ENCODE measurements around the gene TBC1D1. TPM values are rescaled to one million over a fixed set of nuclear protein-coding genes. Genes with fewer than 3 reads are reported as not detected.

The TBC1D1 gene
- polyA plus RNA-seq, 2 donors = 10.4 to 15.3 TPM

DNA sequence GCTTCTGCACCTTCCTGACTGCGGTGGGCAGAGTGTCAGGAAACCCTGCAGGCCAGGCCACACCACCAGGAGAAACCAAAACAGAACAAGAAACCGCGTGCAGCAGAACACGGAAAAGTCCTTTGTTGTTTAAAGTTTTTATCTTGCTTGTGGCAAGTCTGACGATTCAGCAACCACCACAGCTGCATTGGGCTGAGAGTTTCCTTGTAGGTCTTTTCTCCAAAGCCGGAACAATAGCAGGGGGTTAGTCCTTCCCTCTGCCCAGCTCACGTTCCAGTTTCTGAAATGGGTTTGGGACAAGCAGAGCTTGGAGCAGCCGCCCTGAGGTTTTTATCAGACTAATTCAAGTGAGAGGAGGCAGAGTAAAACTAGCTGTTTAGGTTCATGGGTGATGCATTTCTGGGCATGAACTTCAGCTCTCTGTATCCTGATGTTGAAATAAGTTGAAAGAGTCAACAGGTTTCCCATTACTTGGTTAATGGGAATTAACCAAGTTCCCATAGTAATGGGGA lies 286.2 kb downstream of the TBC1D1 start:
- H3K27me3 ChIP-seq (ENCODE audit: control insufficient read depth in 1 of 2, insufficient read depth in 2 of 2, low read length in 2 of 2) = no peaks in the 10 kb centered on the region
- peak overlapping the region; percentile 62 to 77 for H3K27ac ChIP-seq (ENCODE audit: low read depth in 2 of 2, low read length in 1 of 2)
- no peak overlapping the region for H3K4me3 ChIP-seq (ENCODE audit: low read depth in 1 of 2, low read length in 2 of 2)
- H3K36me3 ChIP-seq (ENCODE audit: control insufficient read depth in 2 of 2, insufficient read depth in 2 of 2, low read length in 1 of 2) = no peaks in the 10 kb centered on the region
- H3K9me3 ChIP-seq (ENCODE audit: control insufficient read depth in 2 of 2, insufficient read depth in 1 of 2, low read depth in 1 of 2, low read length in 1 of 2) = no peaks in the 10 kb centered on the region
- peaks cover 0 to 12% of the 10 kb centered on the region in 2 donors for H3K4me1 ChIP-seq (ENCODE audit: control insufficient read depth in 2 of 2, insufficient read depth in 2 of 2, low read length in 1 of 2)
- 21 to 26% methylated on average over 8 of the region's 8 CpGs for WGBS, 2 donors

DNA sequence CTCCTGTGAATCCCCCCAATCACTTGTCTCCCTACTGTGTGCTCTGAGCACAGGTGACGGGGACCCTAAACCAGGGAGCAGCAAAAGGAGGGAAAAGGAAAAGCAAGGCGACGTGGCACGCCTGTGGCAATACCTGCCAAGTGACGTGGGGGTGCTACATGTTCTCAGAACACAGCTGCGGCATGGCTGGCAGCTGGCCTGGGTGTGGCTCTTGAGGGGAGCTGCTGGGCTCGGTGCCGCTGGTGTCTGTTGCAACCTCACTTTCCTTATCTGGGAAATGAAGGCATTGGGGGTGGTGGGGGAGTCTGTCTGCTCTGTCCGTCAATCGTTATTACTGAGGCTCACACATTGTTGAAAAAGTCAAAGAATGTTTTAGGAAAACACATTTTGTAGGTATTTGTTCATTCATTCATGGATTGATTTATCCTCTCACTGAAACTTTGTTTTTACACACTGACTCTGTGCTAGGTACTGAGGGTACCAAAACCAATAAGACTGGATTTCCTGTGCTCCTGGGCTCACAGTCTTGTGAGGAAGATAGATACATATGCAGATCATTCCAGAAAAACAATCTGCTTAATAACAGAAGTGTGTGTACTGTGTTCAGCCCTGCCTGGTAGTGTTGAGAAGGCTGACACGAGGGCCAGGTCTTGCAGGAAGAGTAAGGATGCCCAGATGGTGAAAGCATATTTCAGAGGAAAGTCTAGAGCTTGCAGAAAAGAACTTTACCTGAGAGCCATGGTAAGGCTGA lies 286.9 kb downstream of the TBC1D1 start:
- 33 to 35% methylated on average over 11 of the region's 11 CpGs for WGBS, 2 donors
- Histone ChIP-seq H3K27me3 (ENCODE audit: control insufficient read depth in 1 of 2, insufficient read depth in 2 of 2, low read length in 2 of 2) (no peaks in the 10 kb centered on the region), H3K9me3 (ENCODE audit: control insufficient read depth in 2 of 2, insufficient read depth in 1 of 2, low read depth in 1 of 2, low read length in 1 of 2) (no peaks in the 10 kb centered on the region), H3K4me1 (ENCODE audit: control insufficient read depth in 2 of 2, insufficient read depth in 2 of 2, low read length in 1 of 2) (peaks cover 0 to 12% of the 10 kb centered on the region in 2 donors), H3K27ac (ENCODE audit: low read depth in 2 of 2, low read length in 1 of 2) (peak overlapping the region; percentile 77 to 78), H3K4me3 (ENCODE audit: low read depth in 1 of 2, low read length in 2 of 2) (peak overlapping the region in 1 of 2 donors; percentile 20), H3K36me3 (ENCODE audit: control insufficient read depth in 2 of 2, insufficient read depth in 2 of 2, low read length in 1 of 2) (no peaks in the 10 kb centered on the region)

DNA sequence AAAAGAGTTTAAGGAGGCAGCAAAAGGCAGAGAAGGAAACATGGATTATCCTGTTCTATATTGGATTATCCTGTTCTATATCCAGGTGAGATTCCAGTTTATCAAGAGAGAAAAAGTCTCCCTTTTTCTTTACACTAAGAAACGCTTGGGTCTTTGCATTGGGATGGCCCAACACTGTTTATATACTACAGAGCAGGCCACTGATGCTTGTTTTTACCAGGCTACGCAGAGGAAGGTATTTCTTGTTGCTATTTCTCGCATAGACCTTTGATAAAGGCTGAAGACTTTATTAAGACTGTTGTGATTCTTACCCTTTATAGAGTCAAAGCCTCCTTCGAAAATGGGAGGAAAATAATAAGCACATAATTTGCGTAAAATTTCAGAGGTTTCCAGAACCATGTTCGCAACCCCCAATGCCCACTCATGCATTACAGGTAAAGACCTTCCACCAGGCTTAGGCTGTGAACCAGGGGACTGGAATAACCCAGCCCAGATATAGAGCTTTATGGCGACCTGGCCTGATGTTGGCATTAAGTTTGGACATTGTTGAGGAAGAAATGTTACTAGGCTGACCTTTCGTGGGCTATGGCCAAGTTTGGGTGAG lies 287.6 kb downstream of the TBC1D1 start:
- Histone ChIP-seq H3K4me3 (ENCODE audit: low read depth in 1 of 2, low read length in 2 of 2) (no peak overlapping the region), H3K4me1 (ENCODE audit: control insufficient read depth in 2 of 2, insufficient read depth in 2 of 2, low read length in 1 of 2) (peaks cover 0 to 12% of the 10 kb centered on the region in 2 donors), H3K27me3 (ENCODE audit: control insufficient read depth in 1 of 2, insufficient read depth in 2 of 2, low read length in 2 of 2) (no peaks in the 10 kb centered on the region), H3K9me3 (ENCODE audit: control insufficient read depth in 2 of 2, insufficient read depth in 1 of 2, low read depth in 1 of 2, low read length in 1 of 2) (no peaks in the 10 kb centered on the region), H3K27ac (ENCODE audit: low read depth in 2 of 2, low read length in 1 of 2) (no peak overlapping the region), H3K36me3 (ENCODE audit: control insufficient read depth in 2 of 2, insufficient read depth in 2 of 2, low read length in 1 of 2) (no peaks in the 10 kb centered on the region)
- WGBS, 2 donors = 65 to 68% methylated on average over 8 of the region's 8 CpGs

DNA sequence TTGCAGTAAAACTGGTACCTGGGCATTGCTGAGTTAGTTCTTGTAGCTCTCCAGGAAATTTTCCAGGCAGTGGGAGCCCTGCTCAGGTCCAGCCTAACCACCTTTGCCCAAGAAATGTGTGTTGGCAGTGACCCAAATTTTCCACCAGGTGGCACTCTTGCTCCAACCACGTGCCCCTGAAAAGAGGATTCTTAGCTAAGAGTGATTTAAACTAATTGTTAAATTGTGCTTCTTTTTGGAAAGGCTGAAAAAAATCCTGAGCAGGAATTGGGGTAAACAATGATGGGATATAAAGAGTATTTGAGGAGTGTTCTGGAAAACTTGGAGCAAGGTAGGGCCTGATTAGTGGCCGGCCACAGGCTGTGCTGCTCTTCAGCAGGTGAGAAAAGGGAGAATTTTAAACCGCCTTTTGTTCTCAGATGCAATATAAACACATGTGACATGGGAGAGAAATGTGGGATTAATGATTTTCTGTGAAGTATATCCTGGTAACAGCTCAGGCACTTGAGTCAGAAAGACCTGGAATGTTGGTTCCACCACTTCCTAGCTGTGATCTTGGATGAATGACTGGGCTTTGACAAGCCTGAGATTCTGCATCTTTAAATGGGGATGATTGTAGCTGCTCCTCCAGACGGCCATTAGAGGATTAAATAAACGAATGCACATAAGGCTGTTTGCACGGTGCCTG lies 288.9 kb downstream of the TBC1D1 start:
- Histone ChIP-seq H3K27ac (ENCODE audit: low read depth in 2 of 2, low read length in 1 of 2) (peak overlapping the region; percentile 72 to 77), H3K4me3 (ENCODE audit: low read depth in 1 of 2, low read length in 2 of 2) (no peak overlapping the region), H3K4me1 (ENCODE audit: control insufficient read depth in 2 of 2, insufficient read depth in 2 of 2, low read length in 1 of 2) (peaks cover 0 to 12% of the 10 kb centered on the region in 2 donors), H3K27me3 (ENCODE audit: control insufficient read depth in 1 of 2, insufficient read depth in 2 of 2, low read length in 2 of 2) (no peaks in the 10 kb centered on the region), H3K36me3 (ENCODE audit: control insufficient read depth in 2 of 2, insufficient read depth in 2 of 2, low read length in 1 of 2) (no peaks in the 10 kb centered on the region), H3K9me3 (ENCODE audit: control insufficient read depth in 2 of 2, insufficient read depth in 1 of 2, low read depth in 1 of 2, low read length in 1 of 2) (no peaks in the 10 kb centered on the region)
- 28 to 42% methylated on average over 6 of the region's 6 CpGs for WGBS, 2 donors

DNA sequence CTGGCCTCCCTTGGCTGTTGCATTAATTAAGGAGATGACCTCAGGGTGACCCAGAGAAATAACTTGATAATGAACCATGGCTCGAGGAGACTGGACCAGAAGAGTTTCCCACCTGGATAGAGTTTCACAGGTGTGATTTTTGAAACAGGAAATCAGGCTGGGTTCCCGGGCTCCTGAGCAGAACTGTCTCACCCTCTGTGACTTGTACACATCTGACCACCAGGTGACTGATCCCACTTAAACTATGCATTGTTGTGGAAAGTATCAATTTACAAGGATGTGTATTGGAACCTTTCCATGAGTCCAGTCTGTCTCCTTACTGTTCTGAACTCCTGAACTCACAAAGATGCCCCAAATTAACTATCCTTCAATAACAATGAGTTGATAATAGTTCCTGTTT lies 289.6 kb downstream of the TBC1D1 start:
- Histone ChIP-seq H3K36me3 (ENCODE audit: control insufficient read depth in 2 of 2, insufficient read depth in 2 of 2, low read length in 1 of 2) (no peaks in the 10 kb centered on the region), H3K4me3 (ENCODE audit: low read depth in 1 of 2, low read length in 2 of 2) (no peak overlapping the region), H3K27ac (ENCODE audit: low read depth in 2 of 2, low read length in 1 of 2) (peak overlapping the region; percentile 72 to 77), H3K27me3 (ENCODE audit: control insufficient read depth in 1 of 2, insufficient read depth in 2 of 2, low read length in 2 of 2) (no peaks in the 10 kb centered on the region), H3K4me1 (ENCODE audit: control insufficient read depth in 2 of 2, insufficient read depth in 2 of 2, low read length in 1 of 2) (peaks cover 0 to 12% of the 10 kb centered on the region in 2 donors), H3K9me3 (ENCODE audit: control insufficient read depth in 2 of 2, insufficient read depth in 1 of 2, low read depth in 1 of 2, low read length in 1 of 2) (no peaks in the 10 kb centered on the region)
- WGBS, 2 donors = 51 to 55% methylated on average over 2 of the region's 2 CpGs

DNA sequence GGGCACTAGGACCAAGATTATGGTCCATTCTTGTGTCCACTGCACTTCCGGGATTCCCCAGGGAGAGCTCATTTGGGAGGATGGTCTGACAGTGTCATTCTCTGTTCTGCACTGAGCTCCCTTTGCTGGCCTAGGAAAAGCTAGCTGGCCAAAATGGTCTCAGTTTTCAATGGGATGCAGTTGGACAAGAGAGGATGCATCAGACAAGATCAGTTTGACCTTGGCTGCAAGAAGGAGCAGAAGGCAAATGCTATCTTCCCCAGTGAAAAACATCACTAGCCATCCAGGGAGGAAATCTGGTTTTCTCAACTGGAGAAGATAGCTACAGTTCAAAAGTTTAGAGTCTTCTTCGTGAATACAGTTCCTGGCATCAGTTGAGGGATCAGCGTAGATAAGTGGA lies 290.4 kb downstream of the TBC1D1 start:
- Histone ChIP-seq H3K36me3 (ENCODE audit: control insufficient read depth in 2 of 2, insufficient read depth in 2 of 2, low read length in 1 of 2) (no peaks in the 10 kb centered on the region), H3K4me3 (ENCODE audit: low read depth in 1 of 2, low read length in 2 of 2) (no peak overlapping the region), H3K27me3 (ENCODE audit: control insufficient read depth in 1 of 2, insufficient read depth in 2 of 2, low read length in 2 of 2) (no peaks in the 10 kb centered on the region), H3K4me1 (ENCODE audit: control insufficient read depth in 2 of 2, insufficient read depth in 2 of 2, low read length in 1 of 2) (peaks cover 0 to 12% of the 10 kb centered on the region in 2 donors), H3K9me3 (ENCODE audit: control insufficient read depth in 2 of 2, insufficient read depth in 1 of 2, low read depth in 1 of 2, low read length in 1 of 2) (no peaks in the 10 kb centered on the region), H3K27ac (ENCODE audit: low read depth in 2 of 2, low read length in 1 of 2) (peak overlapping the region in 1 of 2 donors; percentile 15)
- 66 to 69% methylated on average over 3 of the region's 3 CpGs for WGBS, 2 donors

DNA sequence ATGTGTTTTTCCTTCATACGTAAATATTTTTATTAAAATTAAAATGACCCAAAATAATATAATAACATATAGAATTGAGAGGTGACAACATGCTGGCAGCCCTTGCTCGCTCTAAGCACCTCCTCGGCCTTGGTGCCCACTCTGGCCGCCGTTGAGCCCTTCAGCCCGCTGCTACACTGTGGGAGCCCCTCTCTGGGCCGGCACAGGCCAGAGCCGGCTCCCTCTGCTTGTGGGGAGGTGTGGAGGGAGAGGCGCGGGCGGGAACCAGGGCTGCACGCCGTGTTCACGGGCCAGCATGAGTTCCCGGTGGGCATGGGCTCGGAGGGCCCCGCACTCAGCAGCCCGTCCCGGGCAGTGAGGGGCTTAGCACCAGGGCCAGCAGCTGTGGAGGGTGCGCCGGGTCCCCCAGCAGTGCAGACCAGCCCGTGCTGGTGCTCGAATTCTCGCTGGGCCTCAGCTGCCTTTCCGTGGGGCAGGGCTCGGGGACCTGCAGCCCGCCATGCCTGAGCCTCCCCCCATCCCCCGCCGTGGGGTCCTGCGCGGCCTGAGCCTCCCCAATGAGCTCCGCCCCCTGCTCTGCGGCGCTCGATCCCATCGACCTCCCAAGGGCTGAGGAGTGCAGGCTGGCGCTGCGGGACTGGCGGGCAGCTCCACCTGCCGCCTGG lies 291.6 kb downstream of the TBC1D1 start:
- H3K4me3 ChIP-seq (ENCODE audit: low read depth in 1 of 2, low read length in 2 of 2) = no peak overlapping the region
- H3K9me3 ChIP-seq (ENCODE audit: control insufficient read depth in 2 of 2, insufficient read depth in 1 of 2, low read depth in 1 of 2, low read length in 1 of 2) = no peaks in the 10 kb centered on the region
- H3K36me3 ChIP-seq (ENCODE audit: control insufficient read depth in 2 of 2, insufficient read depth in 2 of 2, low read length in 1 of 2) = no peaks in the 10 kb centered on the region
- WGBS, 2 donors = 97 to 98% methylated on average over 40 of the region's 40 CpGs
- H3K4me1 ChIP-seq (ENCODE audit: control insufficient read depth in 2 of 2, insufficient read depth in 2 of 2, low read length in 1 of 2) = peaks cover 0 to 6% of the 10 kb centered on the region in 2 donors
- no peak overlapping the region for H3K27ac ChIP-seq (ENCODE audit: low read depth in 2 of 2, low read length in 1 of 2)
- no peaks in the 10 kb centered on the region for H3K27me3 ChIP-seq (ENCODE audit: control insufficient read depth in 1 of 2, insufficient read depth in 2 of 2, low read length in 2 of 2)

DNA sequence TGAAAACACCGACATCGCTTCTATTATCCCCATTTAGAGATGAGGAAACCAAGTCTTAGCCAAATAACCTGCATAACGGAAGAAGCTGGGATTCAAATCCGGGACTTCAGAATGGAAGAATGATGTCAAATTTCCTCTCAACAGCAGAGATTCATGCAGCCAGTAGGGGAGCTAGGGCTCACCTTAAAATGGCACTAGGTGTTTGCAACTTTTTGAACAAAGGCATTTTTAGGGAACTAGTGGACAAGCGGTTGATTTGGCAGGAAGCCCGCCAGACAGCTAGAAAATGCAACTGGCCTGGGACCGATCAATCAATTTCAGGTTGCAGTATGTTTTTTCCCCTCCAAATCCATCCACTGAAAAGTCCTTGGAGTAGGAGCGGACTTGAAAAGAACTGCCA lies 293.5 kb downstream of the TBC1D1 start:
- WGBS, 2 donors = 75 to 76% methylated on average over 8 of the region's 8 CpGs
- H3K27ac ChIP-seq (ENCODE audit: low read depth in 2 of 2, low read length in 1 of 2) = peak overlapping the region; percentile 0 to 36
- no peak overlapping the region for H3K4me3 ChIP-seq (ENCODE audit: low read depth in 1 of 2, low read length in 2 of 2)
- peaks cover 0 to 13% of the 10 kb centered on the region in 2 donors for H3K4me1 ChIP-seq (ENCODE audit: control insufficient read depth in 2 of 2, insufficient read depth in 2 of 2, low read length in 1 of 2)
- no peaks in the 10 kb centered on the region for H3K36me3 ChIP-seq (ENCODE audit: control insufficient read depth in 2 of 2, insufficient read depth in 2 of 2, low read length in 1 of 2)
- no peaks in the 10 kb centered on the region for H3K9me3 ChIP-seq (ENCODE audit: control insufficient read depth in 2 of 2, insufficient read depth in 1 of 2, low read depth in 1 of 2, low read length in 1 of 2)
- no peaks in the 10 kb centered on the region for H3K27me3 ChIP-seq (ENCODE audit: control insufficient read depth in 1 of 2, insufficient read depth in 2 of 2, low read length in 2 of 2)

DNA sequence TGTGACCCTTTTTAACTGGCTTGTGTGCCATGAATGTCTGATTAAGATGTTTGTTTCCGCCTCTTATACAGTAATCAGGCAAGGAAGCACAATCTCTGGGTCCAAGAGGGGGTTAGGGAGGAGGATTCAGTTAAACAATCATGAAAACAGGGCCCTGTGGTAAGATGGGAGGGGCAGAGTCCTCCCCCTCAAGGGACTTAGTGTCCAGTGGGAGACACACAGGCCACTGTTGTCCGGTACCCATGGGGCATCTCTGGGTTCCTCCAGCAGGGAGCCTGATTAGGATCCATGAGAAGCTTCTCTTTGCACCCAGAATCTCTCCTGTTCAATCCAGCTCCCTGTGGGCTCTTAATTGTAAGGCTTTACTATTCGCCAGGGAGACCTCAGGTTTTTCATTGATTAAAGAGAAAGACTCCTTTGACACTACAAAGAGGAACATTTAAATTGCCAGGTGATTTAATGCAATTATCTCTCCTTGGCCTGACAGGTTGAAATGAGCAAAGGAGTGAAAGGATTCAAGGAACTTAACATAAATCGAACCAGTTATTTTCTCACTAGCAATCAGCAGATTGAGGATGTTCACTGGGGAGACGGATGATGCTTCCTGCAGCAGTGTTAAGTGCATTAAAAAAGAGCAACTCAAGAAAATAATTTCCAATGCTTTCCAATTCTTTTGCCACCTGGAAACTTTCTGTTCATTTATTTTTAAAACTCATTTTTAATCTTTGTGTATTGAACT lies 294.7 kb downstream of the TBC1D1 start:
- Histone ChIP-seq H3K4me3 (ENCODE audit: low read depth in 1 of 2, low read length in 2 of 2) (no peak overlapping the region), H3K9me3 (ENCODE audit: control insufficient read depth in 2 of 2, insufficient read depth in 1 of 2, low read depth in 1 of 2, low read length in 1 of 2) (no peaks in the 10 kb centered on the region), H3K27ac (ENCODE audit: low read depth in 2 of 2, low read length in 1 of 2) (no peak overlapping the region), H3K36me3 (ENCODE audit: control insufficient read depth in 2 of 2, insufficient read depth in 2 of 2, low read length in 1 of 2) (no peaks in the 10 kb centered on the region), H3K27me3 (ENCODE audit: control insufficient read depth in 1 of 2, insufficient read depth in 2 of 2, low read length in 2 of 2) (no peaks in the 10 kb centered on the region), H3K4me1 (ENCODE audit: control insufficient read depth in 2 of 2, insufficient read depth in 2 of 2, low read length in 1 of 2) (peaks cover 0 to 10% of the 10 kb centered on the region in 2 donors)
- WGBS, 2 donors = 75 to 88% methylated on average over 5 of the region's 5 CpGs
